A549 (cell line): ENCODE measurements around the gene PRKCD. TPM values are rescaled to one million over a fixed set of nuclear protein-coding genes. Genes with fewer than 3 reads are reported as not detected.

Experiments
- ATAC-seq, 2 experiments: fragments of 200-7000 bp in 1 of 2; fragments of >200 bp in 1 of 2; cut with Nextera tagmentation in 1 of 2; cut with Tn5 transposase in 1 of 2; 3 replicates each; pipeline versions ENCODE4 v1.8.0 to v1.9.1; 2018 to 2020; ENCODE audit warnings: mild to moderate bottlenecking in 1 of 2, moderate library complexity in 1 of 2
- CTCF ChIA-PET: fragments of 300-600 bp; sonication (Branson Sonifier 250); formaldehyde crosslinking; extraction: SDS; loops from one replicate; lab custom pipeline; 2021; ENCODE audit warnings: antibody characterized with exemption, inconsistent platforms; lab: Yijun Ruan, JAX
- POLR2A ChIA-PET: fragments of 350-600 bp; formaldehyde crosslinking; extraction: SDS; loops from one replicate; lab custom pipeline; 2021; ENCODE audit warnings: antibody characterized with exemption, inconsistent platforms; lab: Yijun Ruan, JAX
- DNase-seq, 2 experiments: peaks; one replicate each; pipeline versions ENCODE4 v3.0.0 to v3.0.0-alpha.2; 2011 to 2016; ENCODE audit warnings: low read depth in 1 of 2, low spot score in 1 of 2
- FAIRE-seq: peaks from 2 replicates; lab custom pipeline; 2011; peaks lifted over from hg19 to GRCh38; lab: Jason Lieb, UNC
- H3K27ac ChIP-seq, 2 experiments: fragments of >200 bp; sonication (Bioruptor Twin); formaldehyde crosslinking; 3 replicates each; pipeline ENCODE4 v1.5.1; 2016 to 2017
- H3K4me1 ChIP-seq: fragments of >200 bp; sonication (Bioruptor Twin); formaldehyde crosslinking; 3 replicates; pipeline ENCODE4 v1.6.1; 2016
- H3K4me2 ChIP-seq: fragments of >200 bp; sonication (Bioruptor Twin); formaldehyde crosslinking; 3 replicates; pipeline ENCODE4 v1.6.1; 2016
- H3K4me3 ChIP-seq: fragments of >200 bp; sonication (Bioruptor Twin); formaldehyde crosslinking; 3 replicates; pipeline ENCODE4 v1.5.1; 2016
- H3K9me3 ChIP-seq: fragments of >200 bp; sonication (Bioruptor Twin); formaldehyde crosslinking; 3 replicates; pipeline ENCODE4 v1.6.1; 2016
- BCL3 ChIP-seq: fragments of >200 bp; sonication (Bioruptor Twin); formaldehyde crosslinking; IDR thresholded peaks from 3 replicates; pipeline ENCODE4 v1.6.1; 2016
- BHLHE40 ChIP-seq: IDR thresholded peaks from 2 replicates; pipeline ENCODE4 v1.6.1; 2012; ENCODE audit warnings: low read depth, low read length, inconsistent platforms
- CHD4 ChIP-seq: fragments of 200-600 bp; sonication (generic); IDR thresholded peaks from 2 replicates; pipeline ENCODE4 v1.6.1; 2016; ENCODE audit warnings: antibody characterized with exemption, mild to moderate bottlenecking, borderline replicate concordance
- CTCF ChIP-seq: fragments of >200 bp; sonication (Bioruptor Twin); formaldehyde crosslinking; IDR thresholded peaks from 3 replicates; pipeline ENCODE4 v1.5.1; 2016
- EP300 ChIP-seq, 2 experiments: fragments of >200 bp; sonication (Bioruptor Twin); formaldehyde crosslinking; IDR thresholded peaks; 2 replicates in 1 of 2; 3 replicates in 1 of 2; pipeline ENCODE4 v1.6.1; 2016 to 2017
- FOXS1 ChIP-seq: fragments of 250-450 bp; sonication (Bioruptor Pico); IDR thresholded peaks from 2 replicates; pipeline ENCODE4 v1.5.0; 2020; ENCODE audit warnings: mild to moderate bottlenecking, moderate library complexity
- GATA3 ChIP-seq: IDR thresholded peaks from 2 replicates; pipeline ENCODE4 v1.6.1; 2012; ENCODE audit warnings: borderline replicate concordance
- HES2 ChIP-seq: fragments of >200 bp; sonication (Bioruptor Twin); formaldehyde crosslinking; IDR thresholded peaks from 2 replicates; pipeline ENCODE4 v1.6.1; 2016
- MAZ ChIP-seq: fragments of 150-350 bp; IDR thresholded peaks from 2 replicates; pipeline ENCODE4 v1.6.1; 2014; ENCODE audit warnings: antibody characterized with exemption, low read depth, low read length, borderline replicate concordance
- NR3C1 ChIP-seq: fragments of >200 bp; sonication (Bioruptor Twin); formaldehyde crosslinking; IDR thresholded peaks from 3 replicates; pipeline ENCODE4 v1.6.1; 2017
- PHF8 ChIP-seq: fragments of 200-600 bp; sonication (generic); IDR thresholded peaks from 2 replicates; pipeline ENCODE4 v1.6.1; 2016; ENCODE audit warnings: low read depth, mild to moderate bottlenecking, antibody characterized with exemption, moderate library complexity, borderline replicate concordance
- POLR2A ChIP-seq: IDR thresholded peaks from 2 replicates; pipeline ENCODE4 v1.6.1; 2012; ENCODE audit warnings: mild to moderate bottlenecking, low read length
- POLR2AphosphoS2 ChIP-seq: conservative IDR thresholded peaks from 2 replicates; pipeline ENCODE4 v1.6.1; 2012; ENCODE audit warnings: low read length, improper control_type of control experiment, inconsistent platforms
- RAD21 ChIP-seq, 2 experiments: fragments of >200 bp in 1 of 2; sonication (Bioruptor Twin) in 1 of 2; formaldehyde crosslinking in 1 of 2; IDR thresholded peaks in 1 of 2; conservative IDR thresholded peaks in 1 of 2; 2 replicates in 1 of 2; 3 replicates in 1 of 2; pipeline ENCODE4 v1.6.1; 2012 to 2018; ENCODE audit warnings: inconsistent platforms in 1 of 2
- SMC3 ChIP-seq: fragments of >200 bp; sonication (Bioruptor Twin); formaldehyde crosslinking; IDR thresholded peaks from 3 replicates; pipeline ENCODE4 v1.6.1; 2018; ENCODE audit warnings: inconsistent platforms
- TFCP2L1 ChIP-seq: fragments of 250-450 bp; sonication (Bioruptor Pico); IDR thresholded peaks from 2 replicates; pipeline ENCODE4 v1.5.0; 2021; ENCODE audit warnings: mild to moderate bottlenecking
- ZFP36 ChIP-seq: fragments of 450-650 bp; IDR thresholded peaks from 2 replicates; pipeline ENCODE4 v1.6.1; 2014; ENCODE audit warnings: borderline replicate concordance; ENCODE audit not compliant: partially characterized antibody
- WGBS: methylation state at CpG from one replicate; pipeline ENCODE4 v1.1.6; 2017; ENCODE audit errors: missing lambda C conversion rate; 5-methylcytosine and 5-hydroxymethylcytosine counted together
- polyA plus RNA-seq, 4 experiments: library from polyadenylated mRNA; depleted of rRNA in 3 of 4; stranded (reverse); fragments of >200 nt; fragmentation: RNase III in 1 of 4; extraction: RNeasy Plus Mini Kit Qiagen cat#74134 plus additional on column Dnase treatment in 1 of 4; gene quantifications; 2 replicates in 3 of 4; 3 replicates in 1 of 4; pipeline ENCODE4 v1.2.3, GENCODE V29; 2011 to 2017
- TF ChIP-seq, protein P1 (sequence below): IDR thresholded peaks from 2 replicates; pipeline ENCODE4 v1.6.1; 2012
- TF ChIP-seq, protein P2 (sequence below): fragments of 250-450 bp; sonication (Bioruptor Pico); IDR thresholded peaks from 2 replicates; pipeline ENCODE4 v1.5.0; 2021; ENCODE audit warnings: mild to moderate bottlenecking, moderate library complexity, borderline replicate concordance

Gene PRKCD
- polyA plus RNA-seq, 2 of the 4 experiments (the other 2 are of a cell fraction), result 10.1 to 18.3 TPM

GRCh38 chr3:53113293-53114010 lies 47.6 kb upstream of the PRKCD start:
- no peak for TF ChIP-seq BCL3
- WGBS, result 95% methylated on average over 1 of the region's 1 CpG
- Histone ChIP-seq H3K9me3 (no peaks in the 10 kb centered on the region), H3K4me2 (no peak overlapping the region), H3K27ac (no peak overlapping the region), H3K4me1 (peaks cover 5% of the 10 kb centered on the region; the same call in 2 of the 3 replicates), H3K4me3 (no peak overlapping the region)
- ATAC-seq (peak in 1 of 2 experiments; percentile 52; a peak in 3 of 6 replicates), FAIRE-seq (no peak), DNase-seq (no peak)
- ChIA-PET POLR2A (no interaction called here), CTCF (interaction anchor here (0.6 to 10.0 kb wide), 22 partner anchors 9 to 301 kb away, joined by 3 to 106 read pairs (median 5); partner anchors contain the start of genes PRKCD and RFT1)

GRCh38 chr3:53114011-53114400 lies 47.0 kb upstream of the PRKCD start:
- Histone ChIP-seq H3K9me3 (no peaks in the 10 kb centered on the region), H3K27ac (no peak overlapping the region), H3K4me3 (no peak overlapping the region), H3K4me1 (peaks cover 5% of the 10 kb centered on the region; the same call in 2 of the 3 replicates), H3K4me2 (no peak overlapping the region)
- WGBS, result 5% methylated on average over 5 of the region's 5 CpGs
- CTCF ChIA-PET, result interaction anchor here (0.6 to 10.0 kb wide), 32 partner anchors 10 to 301 kb away, joined by 3 to 106 read pairs (median 4); partner anchors contain the start of genes PRKCD and RFT1
- peak; percentile 68 to 72 for DNase-seq
- POLR2A ChIA-PET, result no interaction called here
- TF ChIP-seq CTCF (peak; percentile 74), RAD21 (conservative IDR thresholded peaks at IDR 0.05 in 1 of 2, IDR thresholded peaks at IDR 0.05 in 1 of 2) (peak; percentile 77 to 85), CHD4 (no peak), SMC3 (peak; percentile 48), EP300 (IDR thresholded peaks at IDR 0.05) (no peak)
- TF ChIP-seq, protein P1, sequence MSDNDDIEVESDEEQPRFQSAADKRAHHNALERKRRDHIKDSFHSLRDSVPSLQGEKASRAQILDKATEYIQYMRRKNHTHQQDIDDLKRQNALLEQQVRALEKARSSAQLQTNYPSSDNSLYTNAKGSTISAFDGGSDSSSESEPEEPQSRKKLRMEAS, result no peak
- no peak for FAIRE-seq
- ATAC-seq, result peak; percentile 95 to 96

DNA sequence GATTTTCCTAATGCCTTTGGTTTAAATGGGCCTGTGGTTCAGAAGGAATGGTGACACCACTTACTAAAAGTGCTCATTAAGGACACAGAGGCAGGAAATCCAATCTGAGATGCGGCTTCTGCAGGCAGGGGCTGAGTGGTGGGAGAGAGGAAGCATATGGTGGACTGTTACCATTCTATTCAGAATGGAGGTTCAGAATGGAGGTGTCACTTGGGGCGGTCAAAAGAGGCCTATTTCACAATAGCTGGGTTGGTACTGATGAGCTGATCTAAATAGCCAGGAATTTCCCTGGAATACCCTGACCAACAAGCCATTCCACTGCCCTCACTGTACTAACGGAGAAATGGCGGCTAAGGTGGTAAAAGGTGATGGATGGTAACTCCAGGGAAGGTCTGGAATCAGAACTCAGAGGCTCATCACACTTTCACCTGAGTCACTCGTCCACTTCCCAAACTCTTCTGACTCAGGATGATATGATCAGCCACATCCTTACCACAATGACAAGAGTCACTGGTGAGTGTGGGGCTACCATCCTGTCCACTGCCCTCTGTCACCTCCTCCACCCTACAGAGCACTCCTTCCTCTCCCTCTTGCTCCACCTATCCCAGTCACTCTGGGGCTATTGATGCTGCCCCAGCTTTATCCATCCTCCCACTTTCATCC lies 46.5 kb upstream of the PRKCD start:
- POLR2A ChIA-PET, result no interaction called here
- DNase-seq, result no peak
- no peak for FAIRE-seq

More for the DNA sequence above, 46.5 kb upstream of the PRKCD start:
- H3K9me3 ChIP-seq, result no peaks in the 10 kb centered on the region
- no peak overlapping the region for H3K4me2 ChIP-seq
- CTCF ChIA-PET, result interaction anchor here (0.6 to 10.0 kb wide), 32 partner anchors 10 to 730 kb away, joined by 3 to 106 read pairs (median 4); partner anchors contain the start of genes PRKCD and RFT1
- no peak for TF ChIP-seq FOXS1 (CRISPR knock-in tag)
- TF ChIP-seq POLR2A, result no peak
- TF ChIP-seq MAZ, result no peak
- no peak for TF ChIP-seq NR3C1
- TF ChIP-seq HES2, result no peak
- no peak for TF ChIP-seq EP300 (IDR thresholded peaks at IDR 0.05)
- TF ChIP-seq BHLHE40, result no peak
- TF ChIP-seq BCL3, result no peak
- TF ChIP-seq PHF8, result no peak
- TF ChIP-seq, protein P2, sequence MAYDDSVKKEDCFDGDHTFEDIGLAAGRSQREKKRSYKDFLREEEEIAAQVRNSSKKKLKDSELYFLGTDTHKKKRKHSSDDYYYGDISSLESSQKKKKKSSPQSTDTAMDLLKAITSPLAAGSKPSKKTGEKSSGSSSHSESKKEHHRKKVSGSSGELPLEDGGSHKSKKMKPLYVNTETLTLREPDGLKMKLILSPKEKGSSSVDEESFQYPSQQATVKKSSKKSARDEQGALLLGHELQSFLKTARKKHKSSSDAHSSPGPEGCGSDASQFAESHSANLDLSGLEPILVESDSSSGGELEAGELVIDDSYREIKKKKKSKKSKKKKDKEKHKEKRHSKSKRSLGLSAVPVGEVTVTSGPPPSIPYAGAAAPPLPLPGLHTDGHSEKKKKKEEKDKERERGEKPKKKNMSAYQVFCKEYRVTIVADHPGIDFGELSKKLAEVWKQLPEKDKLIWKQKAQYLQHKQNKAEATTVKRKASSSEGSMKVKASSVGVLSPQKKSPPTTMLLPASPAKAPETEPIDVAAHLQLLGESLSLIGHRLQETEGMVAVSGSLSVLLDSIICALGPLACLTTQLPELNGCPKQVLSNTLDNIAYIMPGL (CRISPR knock-in tag), result no peak
- no peak for TF ChIP-seq POLR2AphosphoS2
- no peak for TF ChIP-seq GATA3
- TF ChIP-seq ZFP36, result no peak
- TF ChIP-seq TFCP2L1 (CRISPR knock-in tag), result no peak
- TF ChIP-seq, all 56 proteins: peak for 0
- peak in 1 of 2 experiments; percentile 36; a peak in 4 of 6 replicates for ATAC-seq
- Histone ChIP-seq H3K4me1 (peaks cover 4% of the 10 kb centered on the region; the same call in 2 of the 3 replicates), H3K4me3 (no peak overlapping the region), H3K27ac (no peak overlapping the region)
- 91% methylated on average over 5 of the region's 5 CpGs for WGBS
